Panc1 (cell line): Measurements from ENCODE around the gene NRP1. TPM values are rescaled to one million over a fixed set of nuclear protein-coding genes. Genes with fewer than 3 reads are reported as not detected.

Experiments
- ATAC-seq: fragments of 200-7000 bp; cut with Tn5 transposase; 2 replicates; pipeline ENCODE4 v1.9.1; 2020; ENCODE audit warnings: mild to moderate bottlenecking, moderate library complexity
- BruUV-seq: library from RNA; stranded (reverse); fragments of 400-500 nt; replicated peaks from 2 replicates; lab custom pipeline; 2021; lab: Mats Ljungman, UMichigan
- CTCF ChIA-PET: fragments of 300-600 bp; sonication (Branson Sonifier 250); formaldehyde crosslinking; loops from one replicate; lab custom pipeline; 2022; ENCODE audit warnings: antibody characterized with exemption; lab: Charles Lee
- POLR2A ChIA-PET: fragments of 300-600 bp; sonication (Branson Sonifier 250); formaldehyde crosslinking; loops from one replicate; lab custom pipeline; 2022; ENCODE audit warnings: antibody characterized with exemption; lab: Charles Lee
- DNase-seq: peaks from one replicate; pipeline ENCODE4 v3.0.0-alpha.2; 2010; ENCODE audit warnings: low read depth, low spot score
- H3K27ac ChIP-seq: 2 replicates; pipeline ENCODE4 v1.5.1; 2011; ENCODE audit warnings: mild to moderate bottlenecking, low read length, inconsistent platforms
- H3K27me3 ChIP-seq: fragments of 200-500 bp; sonication (Bioruptor generic); 2 replicates; pipeline ENCODE4 v1.6.0; 2014; ENCODE audit warnings: low read length, inconsistent platforms; ENCODE audit not compliant: control insufficient read depth, insufficient read depth
- H3K36me3 ChIP-seq: fragments of 200-500 bp; sonication (Bioruptor generic); 2 replicates; pipeline ENCODE4 v1.5.1; 2014; ENCODE audit warnings: inconsistent platforms, mild to moderate bottlenecking, low read length, moderate library complexity; ENCODE audit not compliant: control insufficient read depth, insufficient read depth
- H3K4me1 ChIP-seq: 2 replicates; pipeline ENCODE4 v1.5.1; 2011; ENCODE audit warnings: inconsistent platforms, mild to moderate bottlenecking, low read length, moderate library complexity; ENCODE audit not compliant: control insufficient read depth, insufficient read depth
- H3K4me3 ChIP-seq, 2 experiments: 2 replicates each; pipeline ENCODE4 v1.5.1; 2011 to 2012; ENCODE audit warnings: low read depth in 2 of 2, low read length in 2 of 2, mild to moderate bottlenecking in 2 of 2, inconsistent platforms in 1 of 2, moderate library complexity in 1 of 2
- H3K9me3 ChIP-seq: fragments of 200-500 bp; sonication (Bioruptor generic); 2 replicates; pipeline ENCODE4 v1.5.1; 2014; ENCODE audit warnings: low read depth, mild to moderate bottlenecking, inconsistent platforms, low read length, moderate library complexity; ENCODE audit not compliant: control insufficient read depth, insufficient read depth
- POLR2AphosphoS5 ChIP-seq: IDR thresholded peaks from 2 replicates; pipeline ENCODE4 v1.6.1; 2012; ENCODE audit warnings: mild to moderate bottlenecking, low read depth, low read length, moderate library complexity
- SIN3A ChIP-seq: IDR thresholded peaks from 2 replicates; pipeline ENCODE4 v1.6.1; 2012; ENCODE audit warnings: low read depth, mild to moderate bottlenecking, low read length, moderate library complexity, borderline replicate concordance; ENCODE audit not compliant: insufficient read depth
- TCF7L2 ChIP-seq: IDR thresholded peaks from 2 replicates; pipeline ENCODE4 v1.6.1; 2011; ENCODE audit warnings: mild to moderate bottlenecking, low read depth, low read length, inconsistent platforms
- in situ Hi-C: cut with HindIII; loops from 2 replicates; pipeline ENCODE4 v1.10.0; 2016; ENCODE audit warnings: low sequenced_read_pairs, low pct_unique_long_range_greater_than_20kb
- intact Hi-C: fragments of 100-400 bp; cut with micrococcal nuclease; formaldehyde crosslinking; loops from one replicate; pipeline ENCODE4 v1.10.0; 2022; ENCODE audit not compliant: unreplicated experiment
- total RNA-seq: library from RNA; stranded (reverse); gene quantifications from one replicate; pipeline ENCODE4 v1.2.1, GENCODE V29; 2021; ENCODE audit not compliant: unreplicated experiment
- TF ChIP-seq, protein P1 (sequence below), 2 experiments: IDR thresholded peaks; 2 replicates each; pipeline ENCODE4 v1.6.1; 2011 to 2012; ENCODE audit warnings: low read depth in 2 of 2, control low read depth in 1 of 2, low read length in 1 of 2, mild to moderate bottlenecking in 1 of 2, moderate library complexity in 1 of 2; ENCODE audit not compliant: insufficient read depth in 1 of 2
- TF ChIP-seq, protein P2 (sequence below): fragments of 450-650 bp; IDR thresholded peaks from 2 replicates; pipeline ENCODE4 v1.5.1; 2017; ENCODE audit warnings: mild to moderate bottlenecking

Gene NRP1
- total RNA-seq, 1 experiment from 2014 or later: 93.4 TPM

DNA sequence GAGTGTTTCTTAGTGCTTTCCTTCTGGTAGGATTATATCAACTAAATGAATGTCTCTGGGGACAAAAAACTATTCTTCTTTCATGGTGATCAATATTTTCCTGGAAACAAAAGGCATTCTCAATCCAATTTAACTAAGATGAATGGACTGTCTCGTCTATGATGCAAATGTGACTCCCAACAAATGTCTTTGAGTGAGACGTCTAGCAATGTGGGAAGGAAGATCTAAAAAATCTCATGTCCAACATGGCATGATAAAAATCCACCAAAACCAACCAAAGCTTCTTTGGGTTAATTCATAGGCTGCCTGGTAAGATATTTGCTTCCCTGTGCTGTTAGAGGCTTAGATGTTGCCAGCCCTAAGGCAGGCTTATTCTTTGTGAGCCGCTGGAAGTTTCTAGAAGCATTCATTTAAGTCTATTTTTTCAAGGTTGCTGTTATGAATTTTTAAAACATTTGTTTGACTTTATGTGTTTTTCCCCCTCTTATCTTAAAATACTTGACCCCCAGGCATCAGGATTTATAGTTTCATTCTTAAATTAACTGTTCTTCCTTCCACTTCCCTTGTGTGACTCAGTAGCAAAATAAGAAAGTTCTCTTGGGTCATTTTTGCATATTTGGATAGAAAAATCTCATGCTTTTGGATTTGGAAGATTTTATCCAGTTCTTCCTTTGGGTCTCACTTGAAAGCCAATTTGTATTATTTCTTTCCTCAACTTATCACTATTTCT lies 156.3 kb downstream of the NRP1 start:
- intact Hi-C loops (no loop called here), in situ Hi-C loops (no loop called here)
- DNase-seq: no peak
- POLR2A ChIA-PET: no interaction called here
- Histone ChIP-seq H3K4me3 (no peak overlapping the region), H3K4me1 (peaks cover 3% of the 10 kb centered on the region; the same call in 1 of the 2 replicates), H3K36me3 (no peaks in the 10 kb centered on the region), H3K27ac (peak overlapping the region; percentile 54; the same call in 1 of the 2 replicates), H3K27me3 (no peaks in the 10 kb centered on the region), H3K9me3 (no peaks in the 10 kb centered on the region)
- TF ChIP-seq TCF7L2 (no peak), SIN3A (no peak), POLR2AphosphoS5 (no peak)
- TF ChIP-seq, protein P1, sequence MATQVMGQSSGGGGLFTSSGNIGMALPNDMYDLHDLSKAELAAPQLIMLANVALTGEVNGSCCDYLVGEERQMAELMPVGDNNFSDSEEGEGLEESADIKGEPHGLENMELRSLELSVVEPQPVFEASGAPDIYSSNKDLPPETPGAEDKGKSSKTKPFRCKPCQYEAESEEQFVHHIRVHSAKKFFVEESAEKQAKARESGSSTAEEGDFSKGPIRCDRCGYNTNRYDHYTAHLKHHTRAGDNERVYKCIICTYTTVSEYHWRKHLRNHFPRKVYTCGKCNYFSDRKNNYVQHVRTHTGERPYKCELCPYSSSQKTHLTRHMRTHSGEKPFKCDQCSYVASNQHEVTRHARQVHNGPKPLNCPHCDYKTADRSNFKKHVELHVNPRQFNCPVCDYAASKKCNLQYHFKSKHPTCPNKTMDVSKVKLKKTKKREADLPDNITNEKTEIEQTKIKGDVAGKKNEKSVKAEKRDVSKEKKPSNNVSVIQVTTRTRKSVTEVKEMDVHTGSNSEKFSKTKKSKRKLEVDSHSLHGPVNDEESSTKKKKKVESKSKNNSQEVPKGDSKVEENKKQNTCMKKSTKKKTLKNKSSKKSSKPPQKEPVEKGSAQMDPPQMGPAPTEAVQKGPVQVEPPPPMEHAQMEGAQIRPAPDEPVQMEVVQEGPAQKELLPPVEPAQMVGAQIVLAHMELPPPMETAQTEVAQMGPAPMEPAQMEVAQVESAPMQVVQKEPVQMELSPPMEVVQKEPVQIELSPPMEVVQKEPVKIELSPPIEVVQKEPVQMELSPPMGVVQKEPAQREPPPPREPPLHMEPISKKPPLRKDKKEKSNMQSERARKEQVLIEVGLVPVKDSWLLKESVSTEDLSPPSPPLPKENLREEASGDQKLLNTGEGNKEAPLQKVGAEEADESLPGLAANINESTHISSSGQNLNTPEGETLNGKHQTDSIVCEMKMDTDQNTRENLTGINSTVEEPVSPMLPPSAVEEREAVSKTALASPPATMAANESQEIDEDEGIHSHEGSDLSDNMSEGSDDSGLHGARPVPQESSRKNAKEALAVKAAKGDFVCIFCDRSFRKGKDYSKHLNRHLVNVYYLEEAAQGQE (IDR thresholded peaks at IDR 0.05; ENCODE audit: insufficient read depth in 1 of 2, low read depth in 2 of 2, low read length in 1 of 2): no peak
- TF ChIP-seq, protein P2, sequence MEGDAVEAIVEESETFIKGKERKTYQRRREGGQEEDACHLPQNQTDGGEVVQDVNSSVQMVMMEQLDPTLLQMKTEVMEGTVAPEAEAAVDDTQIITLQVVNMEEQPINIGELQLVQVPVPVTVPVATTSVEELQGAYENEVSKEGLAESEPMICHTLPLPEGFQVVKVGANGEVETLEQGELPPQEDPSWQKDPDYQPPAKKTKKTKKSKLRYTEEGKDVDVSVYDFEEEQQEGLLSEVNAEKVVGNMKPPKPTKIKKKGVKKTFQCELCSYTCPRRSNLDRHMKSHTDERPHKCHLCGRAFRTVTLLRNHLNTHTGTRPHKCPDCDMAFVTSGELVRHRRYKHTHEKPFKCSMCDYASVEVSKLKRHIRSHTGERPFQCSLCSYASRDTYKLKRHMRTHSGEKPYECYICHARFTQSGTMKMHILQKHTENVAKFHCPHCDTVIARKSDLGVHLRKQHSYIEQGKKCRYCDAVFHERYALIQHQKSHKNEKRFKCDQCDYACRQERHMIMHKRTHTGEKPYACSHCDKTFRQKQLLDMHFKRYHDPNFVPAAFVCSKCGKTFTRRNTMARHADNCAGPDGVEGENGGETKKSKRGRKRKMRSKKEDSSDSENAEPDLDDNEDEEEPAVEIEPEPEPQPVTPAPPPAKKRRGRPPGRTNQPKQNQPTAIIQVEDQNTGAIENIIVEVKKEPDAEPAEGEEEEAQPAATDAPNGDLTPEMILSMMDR: no peak
- CTCF ChIA-PET: no interaction called here
- no TSS peak for BruUV-seq
- ATAC-seq: no peak

GRCh38 chr10:33176688-33177087 lies 157.8 kb downstream of the NRP1 start:
- DNase-seq: no peak
- no peak overlapping the region for H3K4me3 ChIP-seq
- H3K27me3 ChIP-seq: no peaks in the 10 kb centered on the region
- intact Hi-C loops: no loop called here
- H3K4me1 ChIP-seq: peaks cover 3% of the 10 kb centered on the region; the same call in 1 of the 2 replicates
- H3K27ac ChIP-seq: no peak overlapping the region
- H3K36me3 ChIP-seq: no peaks in the 10 kb centered on the region
- no peaks in the 10 kb centered on the region for H3K9me3 ChIP-seq
- BruUV-seq: no TSS peak
- ChIA-PET CTCF (no interaction called here), POLR2A (no interaction called here)
- in situ Hi-C loops: no loop called here
- TF ChIP-seq, protein P2: no peak
- TF ChIP-seq, protein P1 (IDR thresholded peaks at IDR 0.05; ENCODE audit: insufficient read depth in 1 of 2, low read depth in 2 of 2, low read length in 1 of 2): no peak
- TF ChIP-seq SIN3A: no peak
- TF ChIP-seq TCF7L2: no peak
- TF ChIP-seq POLR2AphosphoS5: no peak
- no peak for ATAC-seq
